NCI-H2029 (cell line): ENCODE data around the gene LRRFIP1.
"Not testable (repeated sequence)": the region's sequence is repeated elsewhere in the genome, so short reads cannot be mapped to it uniquely, and the experiment has no call there.

Experiments used
- DNase-seq: peaks from one replicate; lab custom pipeline; 2025; lab: John Stamatoyannopoulos, UW

The LRRFIP1 gene

GRCh38 chr2:237664151-237664550 lies 36.8 kb downstream of the LRRFIP1 start:
- DNase-seq, result no peak

GRCh38 chr2:237665713-237666143 lies 38.3 kb downstream of the LRRFIP1 start:
- DNase-seq, result no peak

GRCh38 chr2:237666606-237667005 lies 39.2 kb downstream of the LRRFIP1 start:
- DNase-seq, result no peak

- DNase-seq, result not testable (repeated sequence)
Observed at GRCh38 chr2:237667050-237667576, 39.7 kb downstream of the LRRFIP1 start.

GRCh38 chr2:237667893-237668292 lies 40.5 kb downstream of the LRRFIP1 start:
- no peak for DNase-seq

- no peak for DNase-seq
Observed at GRCh38 chr2:237668440-237668839, 41.1 kb downstream of the LRRFIP1 start.

GRCh38 chr2:237669283-237669627 lies 41.9 kb downstream of the LRRFIP1 start:
- no peak for DNase-seq

- DNase-seq, result peak; percentile 80
Observed at GRCh38 chr2:237669628-237670392, 42.4 kb downstream of the LRRFIP1 start.

- DNase-seq, result no peak
Observed at GRCh38 chr2:237670641-237671040, 43.3 kb downstream of the LRRFIP1 start.

- no peak for DNase-seq
Observed at GRCh38 chr2:237671466-237672138, 44.2 kb downstream of the LRRFIP1 start.

GRCh38 chr2:237672731-237673129 lies 45.3 kb downstream of the LRRFIP1 start:
- DNase-seq, result no peak

- DNase-seq, result peak; percentile 87
Observed at GRCh38 chr2:237673130-237674001, 46.0 kb downstream of the LRRFIP1 start.

- DNase-seq, result peak; percentile 84
Observed at GRCh38 chr2:237674731-237675276, 47.4 kb downstream of the LRRFIP1 start.

- DNase-seq, result no peak
Observed at GRCh38 chr2:237675316-237675715, 47.9 kb downstream of the LRRFIP1 start.

- DNase-seq, result no peak
Observed at GRCh38 chr2:237680702-237681478, 53.5 kb downstream of the LRRFIP1 start.

GRCh38 chr2:237682151-237682550 lies 54.8 kb downstream of the LRRFIP1 start:
- DNase-seq, result no peak

GRCh38 chr2:237682856-237683670 lies 55.7 kb downstream of the LRRFIP1 start:
- no peak for DNase-seq

GRCh38 chr2:237685408-237685807 lies 58.0 kb downstream of the LRRFIP1 start:
- DNase-seq, result no peak

GRCh38 chr2:237686659-237687136 lies 59.3 kb downstream of the LRRFIP1 start:
- DNase-seq, result no peak

- no peak for DNase-seq
Observed at GRCh38 chr2:237688081-237688480, 60.7 kb downstream of the LRRFIP1 start.
